WTC11 (cell line): ENCODE data around the gene TMTC2. TPM values are rescaled to one million over a fixed set of nuclear protein-coding genes. Genes with fewer than 3 reads are reported as not detected.

Source experiments
- ATAC-seq: fragments of 200-7000 bp; cut with Tn5 transposase; 2 replicates; pipeline ENCODE4 v1.10.0; 2021; ENCODE audit warnings: mild to moderate bottlenecking, moderate library complexity
- CTCF ChIA-PET: fragments of 300-600 bp; sonication (Branson Sonifier 250); formaldehyde crosslinking; loops from one replicate; lab custom pipeline; 2021; ENCODE audit warnings: antibody characterized with exemption; lab: Charles Lee
- POLR2A ChIA-PET: fragments of 350-600 bp; sonication (Branson Sonifier 250); formaldehyde crosslinking; loops from one replicate; lab custom pipeline; 2021; ENCODE audit warnings: antibody characterized with exemption; lab: Charles Lee
- DNase-seq: peaks from one replicate; pipeline ENCODE4 v3.0.0; 2021; ENCODE audit warnings: low spot score
- H3K27ac Mint-ChIP-seq: 2 replicates; pipeline ENCODE4 v1.8.0; 2021; ENCODE audit warnings: mixed read lengths
- H3K27me3 Mint-ChIP-seq: 2 replicates; pipeline ENCODE4 v1.8.0; 2021; ENCODE audit warnings: low read depth, mild to moderate bottlenecking, moderate library complexity, mixed read lengths
- H3K36me3 Mint-ChIP-seq: 2 replicates; pipeline ENCODE4 v1.8.0; 2021; ENCODE audit warnings: mixed read lengths
- H3K4me1 Mint-ChIP-seq: 2 replicates; pipeline ENCODE4 v1.8.0; 2022; ENCODE audit warnings: mixed read lengths
- H3K4me3 Mint-ChIP-seq: 2 replicates; pipeline ENCODE4 v1.8.0; 2021; ENCODE audit warnings: mild to moderate bottlenecking, moderate library complexity, mixed read lengths
- H3K9me3 Mint-ChIP-seq: 2 replicates; pipeline ENCODE4 v1.8.0; 2021; ENCODE audit warnings: mixed read lengths
- CREB1 ChIP-seq: sonication (generic); formaldehyde crosslinking; IDR thresholded peaks from 2 replicates; pipeline ENCODE4 v1.8.0; 2023; ENCODE audit warnings: mild to moderate bottlenecking, missing genetic modification reagents
- CREM ChIP-seq: sonication (generic); formaldehyde crosslinking; IDR thresholded peaks from 2 replicates; pipeline ENCODE4 v1.8.1; 2022; ENCODE audit warnings: mild to moderate bottlenecking, missing genetic modification reagents, moderate library complexity
- ELF4 ChIP-seq: sonication (generic); formaldehyde crosslinking; IDR thresholded peaks from 2 replicates; pipeline ENCODE4 v1.8.1; 2022; ENCODE audit warnings: low read depth, mild to moderate bottlenecking, moderate library complexity, missing genetic modification reagents
- ESRRA ChIP-seq: sonication (generic); formaldehyde crosslinking; IDR thresholded peaks from 2 replicates; pipeline ENCODE4 v1.8.1; 2022; ENCODE audit warnings: mild to moderate bottlenecking, missing genetic modification reagents, borderline replicate concordance
- FOXJ3 ChIP-seq: sonication (generic); formaldehyde crosslinking; IDR thresholded peaks from 2 replicates; pipeline ENCODE4 v1.9.0; 2021; ENCODE audit warnings: missing genetic modification reagents, mild to moderate bottlenecking, borderline replicate concordance
- FOXK1 ChIP-seq: sonication (generic); formaldehyde crosslinking; IDR thresholded peaks from 2 replicates; pipeline ENCODE4 v1.8.0; 2022; ENCODE audit warnings: mild to moderate bottlenecking, moderate library complexity, missing genetic modification reagents
- FOXP1 ChIP-seq: sonication (generic); formaldehyde crosslinking; IDR thresholded peaks from 2 replicates; pipeline ENCODE4 v1.8.0; 2022; ENCODE audit warnings: missing genetic modification reagents, mild to moderate bottlenecking, moderate library complexity, borderline replicate concordance
- IRF2 ChIP-seq: sonication (generic); formaldehyde crosslinking; IDR thresholded peaks from 2 replicates; pipeline ENCODE4 v1.8.0; 2022; ENCODE audit warnings: low read depth, missing genetic modification reagents, borderline replicate concordance
- JAZF1 ChIP-seq: fragments of 250-450 bp; sonication (Bioruptor Pico); IDR thresholded peaks from 2 replicates; pipeline ENCODE4 v1.9.0; 2021; ENCODE audit warnings: moderate library complexity, mild to moderate bottlenecking, inconsistent platforms
- MYBL2 ChIP-seq: sonication (generic); formaldehyde crosslinking; IDR thresholded peaks from 2 replicates; pipeline ENCODE4 v1.8.1; 2023; ENCODE audit warnings: mild to moderate bottlenecking, moderate library complexity, missing genetic modification reagents
- NFATC4 ChIP-seq: fragments of 250-450 bp; sonication (Bioruptor Pico); IDR thresholded peaks from 2 replicates; pipeline ENCODE4 v1.9.0; 2021; ENCODE audit warnings: mild to moderate bottlenecking
- NFE2L1 ChIP-seq: sonication (generic); formaldehyde crosslinking; IDR thresholded peaks from 2 replicates; pipeline ENCODE4 v1.8.1; 2023; ENCODE audit warnings: missing genetic modification reagents
- NR1H2 ChIP-seq: sonication (generic); formaldehyde crosslinking; IDR thresholded peaks from 2 replicates; pipeline ENCODE4 v1.9.0; 2021; ENCODE audit warnings: mild to moderate bottlenecking, moderate library complexity, missing genetic modification reagents
- NR2C2 ChIP-seq: sonication (generic); formaldehyde crosslinking; IDR thresholded peaks from 2 replicates; pipeline ENCODE4 v1.8.0; 2022; ENCODE audit warnings: mild to moderate bottlenecking, missing genetic modification reagents
- NR3C1 ChIP-seq: sonication (generic); formaldehyde crosslinking; conservative IDR thresholded peaks from 2 replicates; pipeline ENCODE4 v1.8.1; 2023; ENCODE audit warnings: low read depth, mild to moderate bottlenecking, missing genetic modification reagents
- OVOL2 ChIP-seq: fragments of 250-450 bp; sonication (Bioruptor Pico); IDR thresholded peaks from 2 replicates; pipeline ENCODE4 v1.9.0; 2021; ENCODE audit warnings: mild to moderate bottlenecking, borderline replicate concordance
- SP1 ChIP-seq: sonication (generic); formaldehyde crosslinking; conservative IDR thresholded peaks from 2 replicates; pipeline ENCODE4 v1.8.1; 2022; ENCODE audit warnings: missing genetic modification reagents
- TEAD4 ChIP-seq: sonication (generic); formaldehyde crosslinking; IDR thresholded peaks from 2 replicates; pipeline ENCODE4 v1.8.0; 2022; ENCODE audit warnings: mild to moderate bottlenecking, missing genetic modification reagents
- ZNF138 ChIP-seq: sonication (generic); formaldehyde crosslinking; conservative IDR thresholded peaks from 2 replicates; pipeline ENCODE4 v1.8.1; 2022; ENCODE audit warnings: mild to moderate bottlenecking, moderate library complexity, missing genetic modification reagents
- ZNF263 ChIP-seq: sonication (generic); formaldehyde crosslinking; IDR thresholded peaks from 2 replicates; pipeline ENCODE4 v1.8.1; 2022; ENCODE audit warnings: low read depth, mild to moderate bottlenecking, moderate library complexity, missing genetic modification reagents
- total RNA-seq: library from RNA; stranded (reverse); gene quantifications from 3 replicates; pipeline ENCODE4 v1.2.3, GENCODE V29; 2021
- TF ChIP-seq, protein P1 (sequence below): sonication (generic); formaldehyde crosslinking; IDR thresholded peaks from 2 replicates; pipeline ENCODE4 v1.8.1; 2022; ENCODE audit warnings: low read depth, mild to moderate bottlenecking, moderate library complexity, missing genetic modification reagents, borderline replicate concordance
- TF ChIP-seq, protein P2 (sequence below): fragments of 200-600 bp; IDR thresholded peaks from 2 replicates; pipeline ENCODE4 v1.8.0; 2022; ENCODE audit warnings: antibody characterized with exemption
- TF ChIP-seq, protein P3 (sequence below): sonication (generic); formaldehyde crosslinking; IDR thresholded peaks from 2 replicates; pipeline ENCODE4 v1.8.1; 2023; ENCODE audit warnings: mild to moderate bottlenecking, missing genetic modification reagents
- TF ChIP-seq, protein P4 (sequence below): sonication (generic); formaldehyde crosslinking; IDR thresholded peaks from 2 replicates; pipeline ENCODE4 v1.8.0; 2022; ENCODE audit warnings: mild to moderate bottlenecking, missing genetic modification reagents
- TF ChIP-seq, protein P5 (sequence below): fragments of 250-450 bp; sonication (Bioruptor Pico); IDR thresholded peaks from 2 replicates; pipeline ENCODE4 v1.9.0; 2021; ENCODE audit warnings: mild to moderate bottlenecking
- TF ChIP-seq, protein P6 (sequence below): sonication (generic); formaldehyde crosslinking; IDR thresholded peaks from 2 replicates; pipeline ENCODE4 v1.8.0; 2022; ENCODE audit warnings: mild to moderate bottlenecking, missing genetic modification reagents

TMTC2 gene
- total RNA-seq, 1 experiment from 2014 or later: 6.4 TPM

DNA sequence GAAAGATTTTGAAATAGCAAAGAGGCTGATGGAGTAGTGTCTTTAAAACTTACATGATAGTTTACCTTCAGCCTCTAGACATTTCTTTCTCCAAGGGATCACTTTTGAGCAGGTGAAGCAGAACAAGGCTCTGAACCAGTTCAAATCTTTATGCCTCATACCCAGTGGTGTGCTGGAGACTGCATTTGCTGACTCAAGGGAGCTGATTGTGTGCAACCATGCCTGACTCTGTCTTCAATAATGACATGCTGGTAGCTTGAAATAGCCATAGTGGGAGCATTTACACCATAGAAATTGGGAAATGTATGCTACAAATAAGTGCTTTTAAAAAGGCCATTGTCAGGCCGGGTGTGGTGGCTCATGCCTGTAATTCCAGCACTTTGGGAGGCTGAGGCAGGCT is 482.0 kb downstream of the TMTC2 start (continued):
- no peak for TF ChIP-seq ESRRA (CRISPR knock-in tag)
- no peak for TF ChIP-seq CREB1
- TF ChIP-seq, protein P1, sequence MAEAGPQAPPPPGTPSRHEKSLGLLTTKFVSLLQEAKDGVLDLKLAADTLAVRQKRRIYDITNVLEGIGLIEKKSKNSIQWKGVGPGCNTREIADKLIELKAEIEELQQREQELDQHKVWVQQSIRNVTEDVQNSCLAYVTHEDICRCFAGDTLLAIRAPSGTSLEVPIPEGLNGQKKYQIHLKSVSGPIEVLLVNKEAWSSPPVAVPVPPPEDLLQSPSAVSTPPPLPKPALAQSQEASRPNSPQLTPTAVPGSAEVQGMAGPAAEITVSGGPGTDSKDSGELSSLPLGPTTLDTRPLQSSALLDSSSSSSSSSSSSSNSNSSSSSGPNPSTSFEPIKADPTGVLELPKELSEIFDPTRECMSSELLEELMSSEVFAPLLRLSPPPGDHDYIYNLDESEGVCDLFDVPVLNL (CRISPR knock-in tag): no peak
- TF ChIP-seq CREM (CRISPR knock-in tag): no peak
- TF ChIP-seq, all 79 proteins: peak for 0

DNA sequence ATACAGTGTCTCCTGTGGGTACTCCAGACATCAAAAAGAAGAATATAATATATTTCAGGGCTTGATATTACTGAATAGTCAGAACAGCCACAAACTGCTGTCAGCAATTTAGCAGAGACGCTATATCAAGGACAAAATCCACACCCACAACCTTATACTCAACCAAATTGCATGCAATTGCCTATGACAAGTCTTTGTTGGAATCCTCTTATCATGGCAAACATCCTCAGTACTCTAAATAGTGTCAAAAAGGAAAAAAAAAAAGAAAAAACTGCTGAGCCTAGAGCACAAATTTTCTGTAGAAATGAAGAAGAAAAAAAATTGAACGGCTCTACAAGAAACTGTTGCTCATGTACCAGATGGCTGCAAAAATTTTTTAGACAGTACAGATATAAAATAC is 485.7 kb downstream of the TMTC2 start:
- POLR2A ChIA-PET: no interaction called here
- CTCF ChIA-PET: no interaction called here
- no peaks in the 10 kb centered on the region for H3K27me3 Mint-ChIP-seq
- DNase-seq: no peak
- no peaks in the 10 kb centered on the region for H3K36me3 Mint-ChIP-seq
- peaks cover 14% of the 10 kb centered on the region for H3K4me1 Mint-ChIP-seq
- TF ChIP-seq, protein P2, sequence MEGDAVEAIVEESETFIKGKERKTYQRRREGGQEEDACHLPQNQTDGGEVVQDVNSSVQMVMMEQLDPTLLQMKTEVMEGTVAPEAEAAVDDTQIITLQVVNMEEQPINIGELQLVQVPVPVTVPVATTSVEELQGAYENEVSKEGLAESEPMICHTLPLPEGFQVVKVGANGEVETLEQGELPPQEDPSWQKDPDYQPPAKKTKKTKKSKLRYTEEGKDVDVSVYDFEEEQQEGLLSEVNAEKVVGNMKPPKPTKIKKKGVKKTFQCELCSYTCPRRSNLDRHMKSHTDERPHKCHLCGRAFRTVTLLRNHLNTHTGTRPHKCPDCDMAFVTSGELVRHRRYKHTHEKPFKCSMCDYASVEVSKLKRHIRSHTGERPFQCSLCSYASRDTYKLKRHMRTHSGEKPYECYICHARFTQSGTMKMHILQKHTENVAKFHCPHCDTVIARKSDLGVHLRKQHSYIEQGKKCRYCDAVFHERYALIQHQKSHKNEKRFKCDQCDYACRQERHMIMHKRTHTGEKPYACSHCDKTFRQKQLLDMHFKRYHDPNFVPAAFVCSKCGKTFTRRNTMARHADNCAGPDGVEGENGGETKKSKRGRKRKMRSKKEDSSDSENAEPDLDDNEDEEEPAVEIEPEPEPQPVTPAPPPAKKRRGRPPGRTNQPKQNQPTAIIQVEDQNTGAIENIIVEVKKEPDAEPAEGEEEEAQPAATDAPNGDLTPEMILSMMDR: no peak
- no peak for TF ChIP-seq NR3C1 (CRISPR knock-in tag)
- TF ChIP-seq, protein P3, sequence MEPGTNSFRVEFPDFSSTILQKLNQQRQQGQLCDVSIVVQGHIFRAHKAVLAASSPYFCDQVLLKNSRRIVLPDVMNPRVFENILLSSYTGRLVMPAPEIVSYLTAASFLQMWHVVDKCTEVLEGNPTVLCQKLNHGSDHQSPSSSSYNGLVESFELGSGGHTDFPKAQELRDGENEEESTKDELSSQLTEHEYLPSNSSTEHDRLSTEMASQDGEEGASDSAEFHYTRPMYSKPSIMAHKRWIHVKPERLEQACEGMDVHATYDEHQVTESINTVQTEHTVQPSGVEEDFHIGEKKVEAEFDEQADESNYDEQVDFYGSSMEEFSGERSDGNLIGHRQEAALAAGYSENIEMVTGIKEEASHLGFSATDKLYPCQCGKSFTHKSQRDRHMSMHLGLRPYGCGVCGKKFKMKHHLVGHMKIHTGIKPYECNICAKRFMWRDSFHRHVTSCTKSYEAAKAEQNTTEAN: no peak
- no peak for TF ChIP-seq NR1H2 (CRISPR knock-in tag)
- no peak for TF ChIP-seq NFE2L1 (CRISPR knock-in tag)
- TF ChIP-seq ZNF138 (CRISPR knock-in tag): no peak
- no peak for TF ChIP-seq FOXK1 (CRISPR knock-in tag)
- no peak for TF ChIP-seq OVOL2 (CRISPR knock-in tag)
- no peak for TF ChIP-seq NFATC4 (CRISPR knock-in tag)
- no peak for TF ChIP-seq FOXP1 (CRISPR knock-in tag)
- no peak for TF ChIP-seq ZNF263 (CRISPR knock-in tag)
- no peak overlapping the region for H3K4me3 Mint-ChIP-seq
- no peak for ATAC-seq
- no peak overlapping the region for H3K27ac Mint-ChIP-seq
- H3K9me3 Mint-ChIP-seq: no peaks in the 10 kb centered on the region

DNA sequence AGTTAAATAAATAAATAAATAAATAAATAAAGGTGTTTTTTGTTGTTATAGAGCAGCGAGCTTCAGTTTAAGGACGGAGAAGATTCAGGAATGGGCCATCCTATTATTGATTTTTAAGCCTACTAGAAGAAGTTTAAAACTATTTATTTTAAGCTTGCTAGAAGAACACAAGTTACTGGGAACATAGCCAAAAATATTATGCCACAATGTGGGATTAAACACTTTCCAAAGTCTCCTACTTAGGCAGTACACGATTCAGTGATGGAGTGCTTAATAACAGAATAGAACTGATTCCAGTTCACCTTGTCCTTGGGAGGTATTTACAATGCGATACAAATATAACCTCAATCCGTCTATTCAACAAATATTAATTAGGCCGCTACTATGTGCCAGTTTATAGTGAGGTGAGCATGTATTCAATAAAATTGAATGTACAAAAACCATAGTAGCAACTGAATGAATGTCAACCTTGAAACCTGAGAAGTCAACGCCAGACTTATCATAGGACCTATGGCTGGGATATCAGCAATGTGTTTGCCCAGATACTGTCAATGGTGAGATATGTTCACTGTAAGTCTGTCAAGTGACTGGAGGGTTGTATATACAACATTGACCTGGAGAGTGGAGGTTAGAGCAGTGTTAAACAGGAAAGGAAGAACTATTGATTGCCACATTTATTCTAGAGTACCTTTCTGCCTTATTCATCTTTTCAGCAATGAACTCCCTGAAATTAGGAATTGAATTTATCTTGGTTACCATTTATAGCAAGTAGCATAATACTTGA is 486.4 kb downstream of the TMTC2 start:
- no peak for DNase-seq
- no peak overlapping the region for H3K27ac Mint-ChIP-seq
- no peaks in the 10 kb centered on the region for H3K27me3 Mint-ChIP-seq
- no peaks in the 10 kb centered on the region for H3K9me3 Mint-ChIP-seq
- H3K4me3 Mint-ChIP-seq: no peak overlapping the region
- CTCF ChIA-PET: no interaction called here
- H3K4me1 Mint-ChIP-seq: peaks cover 13% of the 10 kb centered on the region
- ATAC-seq: no peak
- POLR2A ChIA-PET: no interaction called here
- H3K36me3 Mint-ChIP-seq: no peaks in the 10 kb centered on the region
- TF ChIP-seq JAZF1 (CRISPR knock-in tag): no peak
- TF ChIP-seq, protein P4, sequence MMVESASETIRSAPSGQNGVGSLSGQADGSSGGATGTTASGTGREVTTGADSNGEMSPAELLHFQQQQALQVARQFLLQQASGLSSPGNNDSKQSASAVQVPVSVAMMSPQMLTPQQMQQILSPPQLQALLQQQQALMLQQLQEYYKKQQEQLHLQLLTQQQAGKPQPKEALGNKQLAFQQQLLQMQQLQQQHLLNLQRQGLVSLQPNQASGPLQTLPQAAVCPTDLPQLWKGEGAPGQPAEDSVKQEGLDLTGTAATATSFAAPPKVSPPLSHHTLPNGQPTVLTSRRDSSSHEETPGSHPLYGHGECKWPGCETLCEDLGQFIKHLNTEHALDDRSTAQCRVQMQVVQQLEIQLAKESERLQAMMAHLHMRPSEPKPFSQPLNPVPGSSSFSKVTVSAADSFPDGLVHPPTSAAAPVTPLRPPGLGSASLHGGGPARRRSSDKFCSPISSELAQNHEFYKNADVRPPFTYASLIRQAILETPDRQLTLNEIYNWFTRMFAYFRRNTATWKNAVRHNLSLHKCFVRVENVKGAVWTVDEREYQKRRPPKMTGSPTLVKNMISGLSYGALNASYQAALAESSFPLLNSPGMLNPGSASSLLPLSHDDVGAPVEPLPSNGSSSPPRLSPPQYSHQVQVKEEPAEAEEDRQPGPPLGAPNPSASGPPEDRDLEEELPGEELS (CRISPR knock-in tag): no peak
- TF ChIP-seq ELF4: no peak
- TF ChIP-seq MYBL2 (CRISPR knock-in tag): no peak
- TF ChIP-seq IRF2 (CRISPR knock-in tag): no peak
- TF ChIP-seq NR2C2 (CRISPR knock-in tag): no peak
- TF ChIP-seq, protein P5, sequence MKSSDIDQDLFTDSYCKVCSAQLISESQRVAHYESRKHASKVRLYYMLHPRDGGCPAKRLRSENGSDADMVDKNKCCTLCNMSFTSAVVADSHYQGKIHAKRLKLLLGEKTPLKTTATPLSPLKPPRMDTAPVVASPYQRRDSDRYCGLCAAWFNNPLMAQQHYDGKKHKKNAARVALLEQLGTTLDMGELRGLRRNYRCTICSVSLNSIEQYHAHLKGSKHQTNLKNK (CRISPR knock-in tag): no peak
- TF ChIP-seq, protein P6, sequence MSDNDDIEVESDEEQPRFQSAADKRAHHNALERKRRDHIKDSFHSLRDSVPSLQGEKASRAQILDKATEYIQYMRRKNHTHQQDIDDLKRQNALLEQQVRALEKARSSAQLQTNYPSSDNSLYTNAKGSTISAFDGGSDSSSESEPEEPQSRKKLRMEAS (CRISPR knock-in tag): no peak
- TF ChIP-seq NFE2L1 (CRISPR knock-in tag): no peak
- TF ChIP-seq FOXJ3: no peak
- TF ChIP-seq, protein P1 (CRISPR knock-in tag): no peak
- TF ChIP-seq SP1 (CRISPR knock-in tag): no peak
- no peak for TF ChIP-seq TEAD4 (CRISPR knock-in tag)
